GM19467 (cell line): ENCODE results near the gene MCM8.
"Not testable (repeated sequence)": the region's sequence is repeated elsewhere in the genome, so short reads cannot be mapped to it uniquely, and the experiment has no call there.

Experiments
- ATAC-seq: cut with Tn5 transposase; IDR thresholded peaks from one replicate; pipeline ENCODE4 v1.9.1; 2021; ENCODE audit warnings: mild to moderate bottlenecking, moderate library complexity; ENCODE audit not compliant: unreplicated experiment

The MCM8 gene

GRCh38 chr20:5999783-6000182 lies 49.3 kb downstream of the MCM8 start:
- ATAC-seq = no peak

- no peak for ATAC-seq
Measured at GRCh38 chr20:6000871-6001270, 50.4 kb downstream of the MCM8 start.

- no peak for ATAC-seq
Measured at GRCh38 chr20:6006603-6006949, 56.1 kb downstream of the MCM8 start.

GRCh38 chr20:6007094-6007528 lies 56.7 kb downstream of the MCM8 start:
- no peak for ATAC-seq

GRCh38 chr20:6007529-6008103 lies 57.2 kb downstream of the MCM8 start:
- ATAC-seq = no peak

GRCh38 chr20:6008254-6008653 lies 57.8 kb downstream of the MCM8 start:
- no peak for ATAC-seq

- ATAC-seq = no peak
Measured at GRCh38 chr20:6012179-6012578, 61.7 kb downstream of the MCM8 start.

- ATAC-seq = no peak
Measured at GRCh38 chr20:6014017-6014416, 63.6 kb downstream of the MCM8 start.

GRCh38 chr20:6014957-6015356 lies 64.5 kb downstream of the MCM8 start:
- ATAC-seq = no peak

GRCh38 chr20:6017467-6017866 lies 67.0 kb downstream of the MCM8 start:
- no peak for ATAC-seq

- no peak for ATAC-seq
Measured at GRCh38 chr20:6017880-6018279, 67.4 kb downstream of the MCM8 start.

- ATAC-seq = no peak
Measured at GRCh38 chr20:6024768-6025167, 74.3 kb downstream of the MCM8 start.

GRCh38 chr20:6026051-6026450 lies 75.6 kb downstream of the MCM8 start:
- ATAC-seq = no peak

GRCh38 chr20:6028818-6029217 lies 78.4 kb downstream of the MCM8 start:
- ATAC-seq = no peak

GRCh38 chr20:6029538-6029937 lies 79.1 kb downstream of the MCM8 start:
- ATAC-seq = no peak

GRCh38 chr20:6030453-6031080 lies 80.1 kb downstream of the MCM8 start:
- ATAC-seq = no peak

- ATAC-seq = not testable (repeated sequence)
Measured at GRCh38 chr20:6032907-6033306, 82.5 kb downstream of the MCM8 start.

- no peak for ATAC-seq
Measured at GRCh38 chr20:6034134-6034969, 83.9 kb downstream of the MCM8 start.

GRCh38 chr20:6036213-6036612 lies 85.8 kb downstream of the MCM8 start:
- ATAC-seq = no peak

GRCh38 chr20:6037082-6037481 lies 86.6 kb downstream of the MCM8 start:
- ATAC-seq = no peak

GRCh38 chr20:6038256-6038655 lies 87.8 kb downstream of the MCM8 start:
- no peak for ATAC-seq

GRCh38 chr20:6039766-6040165 lies 89.3 kb downstream of the MCM8 start:
- no peak for ATAC-seq
